HepG2 (cell line): Measurements from ENCODE around the gene NT5C1B. TPM values are rescaled to one million over a fixed set of nuclear protein-coding genes. Genes with fewer than 3 reads are reported as not detected.

Experiments used
- ATAC-seq: fragments of 200-7000 bp; cut with Tn5 transposase; 3 replicates; pipeline ENCODE4 v1.9.1; 2020; ENCODE audit warnings: mild to moderate bottlenecking, moderate library complexity
- BruUV-seq: library from RNA; stranded (reverse); fragments of 400-500 nt; replicated peaks from 2 replicates; lab custom pipeline; 2021; lab: Mats Ljungman, UMichigan
- CTCF ChIA-PET: fragments of 300-600 bp; formaldehyde crosslinking; extraction: SDS; loops from one replicate; lab custom pipeline; 2021; ENCODE audit warnings: low total read pairs, inconsistent platforms, low intra/inter-chr PET ratio; lab: Yijun Ruan, JAX
- POLR2A ChIA-PET: fragments of 350-600 bp; sonication (Branson Sonifier 250); formaldehyde crosslinking; loops from one replicate; lab custom pipeline; 2020; ENCODE audit warnings: antibody characterized with exemption, inconsistent platforms; lab: Yijun Ruan, JAX
- DNase-seq: peaks from one replicate; pipeline ENCODE4 v3.0.0-alpha.2; 2015; ENCODE audit warnings: low spot score
- FAIRE-seq: peaks from 3 replicates; lab custom pipeline; 2011; peaks lifted over from hg19 to GRCh38; lab: Jason Lieb, UNC
- H2AFZ ChIP-seq: one replicate; pipeline ENCODE4 v1.6.1; 2011; ENCODE audit warnings: low read length, inconsistent platforms
- H3K27ac ChIP-seq: fragments of 300-600 bp; 3 replicates; pipeline ENCODE4 v1.8.0; 2011; ENCODE audit warnings: mixed run types, mild to moderate bottlenecking, mixed read lengths, low read length, inconsistent platforms; ENCODE audit not compliant: insufficient read depth; ENCODE audit errors: extremely low read length
- H3K27me3 ChIP-seq, 2 experiments: fragments of 200-600 bp in 1 of 2; 2 replicates in 1 of 2; 3 replicates in 1 of 2; pipeline versions ENCODE4 v1.6.0 to v1.8.0; 2011; ENCODE audit warnings: low read length in 2 of 2, mild to moderate bottlenecking in 2 of 2, moderate library complexity in 2 of 2, inconsistent platforms in 1 of 2; ENCODE audit not compliant: insufficient read depth in 2 of 2, control insufficient read depth in 1 of 2
- H3K36me3 ChIP-seq, 2 experiments: fragments of 200-600 bp in 1 of 2; replicated peaks in 1 of 2; 2 replicates in 1 of 2; 3 replicates in 1 of 2; pipeline versions ENCODE4 v1.5.1 to v1.8.0; 2011; ENCODE audit warnings: low read length in 2 of 2, inconsistent platforms in 1 of 2; ENCODE audit not compliant: insufficient read depth in 2 of 2, control insufficient read depth in 1 of 2
- H3K4me1 ChIP-seq: 2 replicates; pipeline ENCODE4 v1.5.1; 2012; ENCODE audit warnings: low read length, inconsistent platforms; ENCODE audit not compliant: insufficient read depth
- H3K4me2 ChIP-seq: 2 replicates; pipeline ENCODE4 v1.6.0; 2011; ENCODE audit warnings: low read depth, low read length, inconsistent platforms
- H3K4me3 ChIP-seq, 3 experiments: fragments of 200-600 bp in 1 of 3; sonication (generic), shearing (Covaris generic) in 1 of 3; replicated peaks in 1 of 3; 2 replicates each; pipeline ENCODE4 v1.5.1; 2011 to 2016; ENCODE audit warnings: low read length in 3 of 3, inconsistent platforms in 2 of 3, low read depth in 2 of 3, mild to moderate bottlenecking in 2 of 3, control low read depth in 1 of 3, mixed read lengths in 1 of 3; ENCODE audit not compliant: insufficient read depth in 1 of 3
- H3K79me2 ChIP-seq: one replicate; pipeline ENCODE4 v1.6.1; 2011; ENCODE audit warnings: low read length, inconsistent platforms; ENCODE audit not compliant: insufficient read depth
- H3K9ac ChIP-seq: 2 replicates; pipeline ENCODE4 v1.6.0; 2011; ENCODE audit warnings: mild to moderate bottlenecking, low read depth, low read length, inconsistent platforms; ENCODE audit not compliant: insufficient read depth
- H3K9me3 ChIP-seq: 2 replicates; pipeline ENCODE4 v1.5.1; 2012; ENCODE audit warnings: mild to moderate bottlenecking, low read length
- H4K20me1 ChIP-seq: 2 replicates; pipeline ENCODE4 v1.6.0; 2011; ENCODE audit warnings: inconsistent platforms, mild to moderate bottlenecking, low read length, moderate library complexity; ENCODE audit not compliant: insufficient read depth
- AKAP8 ChIP-seq: sonication (generic); formaldehyde crosslinking; IDR thresholded peaks from 2 replicates; pipeline ENCODE4 v1.5.1; 2020; ENCODE audit warnings: mild to moderate bottlenecking, missing genetic modification reagents
- CBX2 ChIP-seq, 2 experiments: fragments of 200-600 bp in 1 of 2; sonication (generic); formaldehyde crosslinking in 1 of 2; IDR thresholded peaks; 2 replicates each; pipeline versions ENCODE4 v1.7.0 to v1.8.1; 2018 to 2022; ENCODE audit warnings: low read depth in 2 of 2, low read length in 1 of 2, mild to moderate bottlenecking in 1 of 2, missing genetic modification reagents in 1 of 2
- ESRRA ChIP-seq: sonication (generic); formaldehyde crosslinking; IDR thresholded peaks from 2 replicates; pipeline ENCODE4 v1.5.1; 2020; ENCODE audit warnings: mild to moderate bottlenecking, low read depth, missing genetic modification reagents
- ETV6 ChIP-seq: sonication (generic); formaldehyde crosslinking; conservative IDR thresholded peaks from 2 replicates; pipeline ENCODE4 v1.4.0; 2020; ENCODE audit warnings: missing genetic modification reagents
- FOXC1 ChIP-seq: sonication (generic); formaldehyde crosslinking; IDR thresholded peaks from 2 replicates; pipeline ENCODE4 v1.8.0; 2022; ENCODE audit warnings: mild to moderate bottlenecking, missing genetic modification reagents, borderline replicate concordance
- GABPA ChIP-seq, 2 experiments: IDR thresholded peaks; 2 replicates each; pipeline ENCODE4 v1.6.1; 2011 to 2016; ENCODE audit warnings: low read depth in 2 of 2, low read length in 1 of 2, missing biosample characterization in 1 of 2, missing genetic modification characterization in 1 of 2
- KLF9 ChIP-seq: IDR thresholded peaks from 2 replicates; pipeline ENCODE4 v1.6.1; 2016; ENCODE audit warnings: low read depth
- MYNN ChIP-seq: sonication (generic); formaldehyde crosslinking; IDR thresholded peaks from 2 replicates; pipeline ENCODE4 v1.4.0; 2020; ENCODE audit warnings: mild to moderate bottlenecking, low read depth, missing genetic modification reagents
- NFE2 ChIP-seq: sonication (generic); formaldehyde crosslinking; IDR thresholded peaks from 2 replicates; pipeline ENCODE4 v1.4.0; 2020; ENCODE audit warnings: missing genetic modification reagents
- RAD21 ChIP-seq: fragments of 450-650 bp; formaldehyde crosslinking; IDR thresholded peaks from 2 replicates; pipeline ENCODE4 v1.5.0; 2020; ENCODE audit warnings: mild to moderate bottlenecking
- SP5 ChIP-seq: IDR thresholded peaks from 2 replicates; pipeline ENCODE4 v1.6.1; 2016; ENCODE audit warnings: low read depth, borderline replicate concordance
- TAF1 ChIP-seq: sonication (generic); formaldehyde crosslinking; IDR thresholded peaks from 2 replicates; pipeline ENCODE4 v1.4.0; 2020; ENCODE audit warnings: missing genetic modification reagents
- TBX2 ChIP-seq: sonication (generic); formaldehyde crosslinking; IDR thresholded peaks from 2 replicates; pipeline ENCODE4 v1.5.0; 2020; ENCODE audit warnings: missing genetic modification reagents, mild to moderate bottlenecking, borderline replicate concordance
- TEAD2 ChIP-seq: sonication (generic); formaldehyde crosslinking; IDR thresholded peaks from 2 replicates; pipeline ENCODE4 v1.9.0; 2021; ENCODE audit warnings: missing genetic modification reagents
- THAP11 ChIP-seq: IDR thresholded peaks from 2 replicates; pipeline ENCODE4 v1.6.1; 2016; ENCODE audit warnings: missing biosample characterization, missing genetic modification reagents
- ZBTB7A ChIP-seq: sonication (generic); formaldehyde crosslinking; IDR thresholded peaks from 2 replicates; pipeline ENCODE4 v1.8.0; 2022; ENCODE audit warnings: mild to moderate bottlenecking, missing genetic modification reagents
- ZNF550 ChIP-seq: sonication (generic); formaldehyde crosslinking; IDR thresholded peaks from 2 replicates; pipeline ENCODE4 v1.4.0; 2020; ENCODE audit warnings: mild to moderate bottlenecking, missing genetic modification reagents, borderline replicate concordance
- ZNF556 ChIP-seq: sonication (generic); formaldehyde crosslinking; IDR thresholded peaks from 2 replicates; pipeline ENCODE4 v1.4.0; 2020; ENCODE audit warnings: mild to moderate bottlenecking, missing genetic modification reagents, borderline replicate concordance
- ZNF557 ChIP-seq: sonication (generic); formaldehyde crosslinking; IDR thresholded peaks from 2 replicates; pipeline ENCODE4 v1.4.0; 2020; ENCODE audit warnings: missing genetic modification reagents
- ZNF670 ChIP-seq: sonication (generic); formaldehyde crosslinking; IDR thresholded peaks from 2 replicates; pipeline ENCODE4 v1.8.0; 2022; ENCODE audit warnings: mild to moderate bottlenecking, missing genetic modification reagents, borderline replicate concordance
- ZNF776 ChIP-seq: sonication (generic); formaldehyde crosslinking; IDR thresholded peaks from 2 replicates; pipeline ENCODE4 v1.4.0; 2020; ENCODE audit warnings: mild to moderate bottlenecking, missing genetic modification reagents
- WGBS: methylation state at CpG from one replicate; pipeline ENCODE4 v1.1.6; 2017; ENCODE audit warnings: low lambda C conversion rate; 5-methylcytosine and 5-hydroxymethylcytosine counted together
- in situ Hi-C: cut with HindIII; loops from 2 replicates; pipeline ENCODE4 v1.10.0; 2017; ENCODE audit warnings: low pct_unique_long_range_greater_than_20kb; ENCODE audit not compliant: extremely low pct_ligation_motif_present
- intact Hi-C: fragments of 100-400 bp; cut with micrococcal nuclease; formaldehyde crosslinking; loops from one replicate; pipeline ENCODE4 v1.10.0; 2022; ENCODE audit not compliant: unreplicated experiment
- polyA plus RNA-seq, 8 experiments: library from polyadenylated mRNA; depleted of rRNA in 3 of 8; stranded (reverse) in 7 of 8; unstranded in 1 of 8; fragments of >200 nt; fragmentation: Illumina TruSeq in 4 of 8; extraction: Trizol in 4 of 8; gene quantifications; 2 replicates each; pipeline versions ENCODE4 v1.2.1 to v1.2.3, GENCODE V29; 2011 to 2016; ENCODE audit warnings: low read depth in 4 of 8, missing spikeins in 1 of 8, mixed read lengths in 1 of 8; ENCODE audit not compliant: insufficient read depth in 1 of 8
- total RNA-seq, 5 experiments: library from RNA; depleted of rRNA; stranded (reverse); fragments of >200 nt; fragmentation: Illumina TruSeq; extraction: Trizol; gene quantifications; 2 replicates each; pipeline ENCODE4 v1.2.3, GENCODE V29; 2016; ENCODE audit warnings: low read depth in 1 of 5
- TF ChIP-seq, protein P1 (sequence below): sonication (generic); formaldehyde crosslinking; IDR thresholded peaks from 2 replicates; pipeline ENCODE4 v1.4.0; 2020; ENCODE audit warnings: mild to moderate bottlenecking, missing genetic modification reagents
- TF ChIP-seq, protein P2 (sequence below): IDR thresholded peaks from 2 replicates; pipeline ENCODE4 v1.6.1; 2012; ENCODE audit warnings: low read depth, low read length, improper control_type of control experiment

Gene NT5C1B
- total and polyA plus RNA-seq, 2 of the 13 experiments (the other 11 are each of a cell fraction or from before 2014, with no cell fraction given): not detected

DNA sequence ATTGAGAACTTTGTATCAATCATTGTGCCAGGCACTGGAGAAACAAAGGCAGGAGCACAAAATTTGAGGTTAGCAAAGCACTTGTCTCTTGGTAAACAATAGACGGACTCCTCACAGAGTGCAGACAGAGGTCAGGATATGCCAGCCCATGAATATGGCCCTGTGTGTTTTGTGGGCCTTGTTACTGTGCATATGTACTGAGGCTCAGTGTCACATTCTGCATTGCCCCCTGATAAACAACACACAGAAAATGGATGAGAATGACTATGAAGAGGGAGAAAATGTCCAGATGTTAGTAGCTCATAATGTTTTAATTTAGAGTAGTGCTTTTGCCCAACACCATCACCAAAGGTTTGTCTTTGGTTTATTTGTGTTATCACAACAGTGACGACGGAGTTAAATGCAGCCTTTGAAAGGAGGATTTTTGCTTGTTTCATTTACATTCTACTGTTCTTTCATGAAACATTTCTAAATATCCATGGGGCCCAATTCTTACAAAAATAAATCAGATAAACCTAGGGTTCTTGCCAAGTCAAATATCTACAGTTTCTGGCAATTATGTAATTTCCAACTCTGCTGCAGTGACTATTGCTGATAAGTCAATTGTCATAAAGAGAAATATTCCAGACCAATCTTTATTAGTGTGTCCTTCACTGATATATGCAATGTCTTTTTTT lies 14.6 kb upstream of the NT5C1B start (continued):
- TF ChIP-seq KLF9 (CRISPR knock-in tag) (no peak), ZNF556 (CRISPR knock-in tag) (no peak), TBX2 (CRISPR knock-in tag) (no peak), RAD21 (CRISPR knock-in tag) (no peak), ZBTB7A (no peak), GABPA (IDR thresholded peaks at IDR 0.05; ENCODE audit: low read depth, low read length) (no peak), GABPA (CRISPR knock-in tag; IDR thresholded peaks at IDR 0.05; ENCODE audit: low read depth) (no peak), TEAD2 (CRISPR knock-in tag) (no peak), ZNF670 (CRISPR knock-in tag) (no peak)
- TF ChIP-seq, all 625 proteins: peak for 0

DNA sequence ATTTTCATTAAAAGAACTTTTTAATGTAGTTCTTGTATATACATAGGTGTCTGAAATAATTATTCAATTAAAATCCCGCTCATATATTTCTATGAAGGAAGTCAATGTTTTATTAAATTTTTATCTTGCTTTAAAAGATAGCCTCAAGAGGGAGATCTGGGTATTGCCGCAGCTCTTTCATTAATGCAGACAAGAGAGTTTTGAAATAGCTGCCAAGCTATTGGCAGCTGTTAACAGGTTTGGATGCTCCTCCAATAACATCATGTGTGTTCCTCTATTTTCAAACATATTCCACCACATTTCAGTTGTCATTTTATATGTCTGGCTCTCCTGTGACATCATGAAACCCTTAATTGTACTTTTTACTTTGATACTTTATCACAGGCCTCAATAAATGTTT lies 12.9 kb upstream of the NT5C1B start:
- TF ChIP-seq SP5 (no peak), ESRRA (no peak), ZNF550 (no peak), NFE2 (no peak), AKAP8 (CRISPR knock-in tag) (no peak), MYNN (no peak), THAP11 (CRISPR knock-in tag) (no peak), FOXC1 (CRISPR knock-in tag) (no peak), ZNF557 (CRISPR knock-in tag) (no peak), ZNF776 (no peak), CBX2 (IDR thresholded peaks at IDR 0.05; ENCODE audit: low read depth, low read length) (no peak), CBX2 (CRISPR knock-in tag; IDR thresholded peaks at IDR 0.05; ENCODE audit: low read depth) (no peak), TAF1 (CRISPR knock-in tag) (no peak), ETV6 (no peak)
- TF ChIP-seq, protein P1, sequence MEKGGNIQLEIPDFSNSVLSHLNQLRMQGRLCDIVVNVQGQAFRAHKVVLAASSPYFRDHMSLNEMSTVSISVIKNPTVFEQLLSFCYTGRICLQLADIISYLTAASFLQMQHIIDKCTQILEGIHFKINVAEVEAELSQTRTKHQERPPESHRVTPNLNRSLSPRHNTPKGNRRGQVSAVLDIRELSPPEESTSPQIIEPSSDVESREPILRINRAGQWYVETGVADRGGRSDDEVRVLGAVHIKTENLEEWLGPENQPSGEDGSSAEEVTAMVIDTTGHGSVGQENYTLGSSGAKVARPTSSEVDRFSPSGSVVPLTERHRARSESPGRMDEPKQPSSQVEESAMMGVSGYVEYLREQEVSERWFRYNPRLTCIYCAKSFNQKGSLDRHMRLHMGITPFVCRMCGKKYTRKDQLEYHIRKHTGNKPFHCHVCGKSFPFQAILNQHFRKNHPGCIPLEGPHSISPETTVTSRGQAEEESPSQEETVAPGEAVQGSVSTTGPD (CRISPR knock-in tag): no peak
- TF ChIP-seq, protein P2, sequence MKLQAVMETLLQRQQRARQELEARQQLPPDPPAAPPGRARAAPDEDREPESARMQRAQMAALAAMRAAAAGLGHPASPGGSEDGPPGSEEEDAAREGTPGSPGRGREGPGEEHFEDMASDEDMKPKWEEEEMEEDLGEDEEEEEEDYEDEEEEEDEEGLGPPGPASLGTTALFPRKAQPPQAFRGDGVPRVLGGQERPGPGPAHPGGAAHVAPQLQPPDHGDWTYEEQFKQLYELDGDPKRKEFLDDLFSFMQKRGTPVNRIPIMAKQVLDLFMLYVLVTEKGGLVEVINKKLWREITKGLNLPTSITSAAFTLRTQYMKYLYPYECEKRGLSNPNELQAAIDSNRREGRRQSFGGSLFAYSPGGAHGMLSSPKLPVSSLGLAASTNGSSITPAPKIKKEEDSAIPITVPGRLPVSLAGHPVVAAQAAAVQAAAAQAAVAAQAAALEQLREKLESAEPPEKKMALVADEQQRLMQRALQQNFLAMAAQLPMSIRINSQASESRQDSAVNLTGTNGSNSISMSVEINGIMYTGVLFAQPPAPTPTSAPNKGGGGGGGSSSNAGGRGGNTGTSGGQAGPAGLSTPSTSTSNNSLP: no peak
- Histone ChIP-seq H3K9ac (no peak overlapping the region), H3K4me3 (no peak overlapping the region), H2AFZ (no peak overlapping the region), H3K27ac (no peak overlapping the region), H3K36me3 (no peaks in the 10 kb centered on the region), H3K4me2 (no peak overlapping the region), H3K9me3 (no peaks in the 10 kb centered on the region), H3K4me1 (no peaks in the 10 kb centered on the region), H3K27me3 (no peaks in the 10 kb centered on the region), H3K79me2 (no peaks in the 10 kb centered on the region), H4K20me1 (no peaks in the 10 kb centered on the region)
- intact Hi-C loops (no loop called here), in situ Hi-C loops (no loop called here)
- no peak for FAIRE-seq
- ChIA-PET CTCF (no interaction called here), POLR2A (no interaction called here)
- WGBS: 71% methylated on average over 2 of the region's 2 CpGs
- DNase-seq: no peak
- BruUV-seq: no TSS peak
- no peak for ATAC-seq
